ENCODE data around the gene DOCK9. TPM values are rescaled to one million over a fixed set of nuclear protein-coding genes. Genes with fewer than 3 reads are reported as not detected.

Gene DOCK9
- total RNA-seq, 4 donors from 2014 or later = 79.1 to 197 (median 107) TPM

- Histone ChIP-seq H3K27ac (no peak overlapping the region), H3K4me3 (no peak overlapping the region), H3K4me1 (no peaks in the 10 kb centered on the region), H3K36me3 (no peaks in the 10 kb centered on the region), H3K27me3 (no peaks in the 10 kb centered on the region), H3K9me3 (no peaks in the 10 kb centered on the region)
- intact Hi-C loops (cut with DNase I; ENCODE audit: low total_unique reads) = no loop called here
- no peak for DNase-seq
- no peak for TF ChIP-seq CTCF (IDR thresholded peaks at IDR 0.05)
- no peak for TF ChIP-seq POLR2A (IDR thresholded peaks at IDR 0.05)
Observed at GRCh38 chr13:99015606-99016490, 38.0 kb upstream of the DOCK9 start.

GRCh38 chr13:99014522-99014921 is 36.7 kb upstream of the DOCK9 start:
- Histone ChIP-seq H3K36me3 (no peaks in the 10 kb centered on the region), H3K27ac (no peak overlapping the region), H3K9me3 (no peaks in the 10 kb centered on the region), H3K27me3 (no peaks in the 10 kb centered on the region), H3K4me1 (no peaks in the 10 kb centered on the region), H3K4me3 (no peak overlapping the region)
- no peak for TF ChIP-seq CTCF (IDR thresholded peaks at IDR 0.05)
- no peak for TF ChIP-seq POLR2A (IDR thresholded peaks at IDR 0.05)
- intact Hi-C loops (cut with DNase I; ENCODE audit: low total_unique reads) = no loop called here
- DNase-seq = no peak

- H3K4me3 ChIP-seq = no peak overlapping the region
- TF ChIP-seq POLR2A (IDR thresholded peaks at IDR 0.05) (no peak), CTCF (IDR thresholded peaks at IDR 0.05) (no peak)
- DNase-seq = no peak
- H3K27ac ChIP-seq = no peak overlapping the region
- intact Hi-C loops (cut with DNase I; ENCODE audit: low total_unique reads) = no loop called here
- no peaks in the 10 kb centered on the region for H3K9me3 ChIP-seq
- no peaks in the 10 kb centered on the region for H3K4me1 ChIP-seq
- H3K36me3 ChIP-seq = no peaks in the 10 kb centered on the region
- no peaks in the 10 kb centered on the region for H3K27me3 ChIP-seq
Observed at GRCh38 chr13:99013951-99014350, 36.1 kb upstream of the DOCK9 start.

GRCh38 chr13:99012539-99012938 is 34.7 kb upstream of the DOCK9 start:
- TF ChIP-seq POLR2A (IDR thresholded peaks at IDR 0.05) = no peak
- no peak for TF ChIP-seq CTCF (IDR thresholded peaks at IDR 0.05)

GRCh38 chr13:99009987-99010551 is 32.2 kb upstream of the DOCK9 start:
- intact Hi-C loops (cut with DNase I; ENCODE audit: low total_unique reads) = no loop called here
- no peaks in the 10 kb centered on the region for H3K4me1 ChIP-seq

More at GRCh38 chr13:99012539-99012938, 34.7 kb upstream of the DOCK9 start:
- H3K4me1 ChIP-seq = no peaks in the 10 kb centered on the region
- no peaks in the 10 kb centered on the region for H3K27me3 ChIP-seq
- no peaks in the 10 kb centered on the region for H3K9me3 ChIP-seq
- no peaks in the 10 kb centered on the region for H3K36me3 ChIP-seq
- DNase-seq = no peak
- H3K4me3 ChIP-seq = no peak overlapping the region
- H3K27ac ChIP-seq = no peak overlapping the region
- intact Hi-C loops (cut with DNase I; ENCODE audit: low total_unique reads) = no loop called here

More at GRCh38 chr13:99009987-99010551, 32.2 kb upstream of the DOCK9 start:
- Histone ChIP-seq H3K4me3 (no peak overlapping the region), H3K36me3 (no peaks in the 10 kb centered on the region), H3K27me3 (no peaks in the 10 kb centered on the region), H3K27ac (no peak overlapping the region), H3K9me3 (no peaks in the 10 kb centered on the region)
- no peak for DNase-seq
- no peak for TF ChIP-seq POLR2A (IDR thresholded peaks at IDR 0.05)
- no peak for TF ChIP-seq CTCF (IDR thresholded peaks at IDR 0.05)

Measured in uterus (tissue), 4 donors.